Measurements from ENCODE around the gene PROC. TPM values are rescaled to one million over a fixed set of nuclear protein-coding genes. Genes with fewer than 3 reads are reported as not detected.
A peak's percentile ranks its signal among the peaks of the same experiment; 100 is the strongest.

Gene PROC
- total RNA-seq, 1 donor from 2014 or later: not detected

GRCh38 chr2:127421116-127421800 is 3.0 kb downstream of the PROC start:
- Mint-ChIP-seq H3K27me3 (ENCODE audit: low read depth) (peaks cover 82% of the 10 kb centered on the region), H3K4me1 (peaks cover 22% of the 10 kb centered on the region), H3K4me3 (no peak overlapping the region), H3K27ac (ENCODE audit: unreplicated experiment) (no peak overlapping the region), H3K9me3 (no peaks in the 10 kb centered on the region), H3K36me3 (ENCODE audit: low read depth) (no peaks in the 10 kb centered on the region)
- DNase-seq (ENCODE audit: low read depth, low spot score): no peak
- TF ChIP-seq CTCF (conservative IDR thresholded peaks at IDR 0.05): no peak

- Mint-ChIP-seq H3K27ac (ENCODE audit: unreplicated experiment) (no peak overlapping the region), H3K4me3 (no peak overlapping the region), H3K4me1 (peaks cover 15% of the 10 kb centered on the region), H3K36me3 (ENCODE audit: low read depth) (no peaks in the 10 kb centered on the region), H3K9me3 (no peaks in the 10 kb centered on the region), H3K27me3 (ENCODE audit: low read depth) (peaks cover 74% of the 10 kb centered on the region)
- DNase-seq (ENCODE audit: low read depth, low spot score): no peak
- TF ChIP-seq CTCF (conservative IDR thresholded peaks at IDR 0.05): no peak
These were observed 3.8 kb downstream of the PROC start for GRCh38 chr2:127421871-127422558.

DNA sequence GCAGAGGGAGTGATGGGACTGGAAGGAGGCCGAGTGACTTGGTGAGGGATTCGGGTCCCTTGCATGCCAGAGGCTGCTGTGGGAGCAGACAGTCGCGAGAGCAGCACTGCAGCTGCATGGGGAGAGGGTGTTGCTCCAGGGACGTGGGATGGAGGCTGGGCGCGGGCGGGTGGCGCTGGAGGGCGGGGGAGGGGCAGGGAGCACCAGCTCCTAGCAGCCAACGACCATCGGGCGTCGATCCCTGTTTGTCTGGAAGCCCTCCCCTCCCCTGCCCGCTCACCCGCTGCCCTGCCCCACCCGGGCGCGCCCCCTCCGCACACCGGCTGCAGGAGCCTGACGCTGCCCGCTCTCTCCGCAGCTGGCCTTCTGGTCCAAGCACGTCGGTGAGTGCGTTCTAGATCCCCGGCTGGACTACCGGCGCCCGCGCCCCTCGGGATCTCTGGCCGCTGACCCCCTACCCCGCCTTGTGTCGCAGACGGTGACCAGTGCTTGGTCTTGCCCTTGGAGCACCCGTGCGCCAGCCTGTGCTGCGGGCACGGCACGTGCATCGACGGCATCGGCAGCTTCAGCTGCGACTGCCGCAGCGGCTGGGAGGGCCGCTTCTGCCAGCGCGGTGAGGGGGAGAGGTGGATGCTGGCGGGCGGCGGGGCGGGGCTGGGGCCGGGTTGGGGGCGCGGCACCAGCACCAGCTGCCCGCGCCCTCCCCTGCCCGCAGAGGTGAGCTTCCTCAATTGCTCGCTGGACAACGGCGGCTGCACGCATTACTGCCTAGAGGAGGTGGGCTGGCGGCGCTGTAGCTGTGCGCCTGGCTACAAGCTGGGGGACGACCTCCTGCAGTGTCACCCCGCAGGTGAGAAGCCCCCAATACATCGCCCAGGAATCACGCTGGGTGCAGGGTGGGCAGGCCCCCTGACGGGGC is 4.6 kb downstream of the PROC start:
- Mint-ChIP-seq H3K27me3 (ENCODE audit: low read depth) (peaks cover 66% of the 10 kb centered on the region), H3K9me3 (no peaks in the 10 kb centered on the region), H3K4me3 (peak overlapping the region; percentile 44), H3K4me1 (peaks cover 12% of the 10 kb centered on the region), H3K27ac (ENCODE audit: unreplicated experiment) (no peak overlapping the region), H3K36me3 (ENCODE audit: low read depth) (no peaks in the 10 kb centered on the region)
- no peak for DNase-seq (ENCODE audit: low read depth, low spot score)
- peak; percentile 7 for TF ChIP-seq CTCF (conservative IDR thresholded peaks at IDR 0.05)

- Mint-ChIP-seq H3K27ac (ENCODE audit: unreplicated experiment) (no peak overlapping the region), H3K27me3 (ENCODE audit: low read depth) (peaks cover 60% of the 10 kb centered on the region), H3K4me3 (peak overlapping the region; percentile 65), H3K4me1 (peaks cover 12% of the 10 kb centered on the region), H3K9me3 (no peaks in the 10 kb centered on the region), H3K36me3 (ENCODE audit: low read depth) (no peaks in the 10 kb centered on the region)
- TF ChIP-seq CTCF (conservative IDR thresholded peaks at IDR 0.05): no peak
- DNase-seq (ENCODE audit: low read depth, low spot score): no peak
These were observed 5.2 kb downstream of the PROC start for GRCh38 chr2:127423478-127423843.

DNA sequence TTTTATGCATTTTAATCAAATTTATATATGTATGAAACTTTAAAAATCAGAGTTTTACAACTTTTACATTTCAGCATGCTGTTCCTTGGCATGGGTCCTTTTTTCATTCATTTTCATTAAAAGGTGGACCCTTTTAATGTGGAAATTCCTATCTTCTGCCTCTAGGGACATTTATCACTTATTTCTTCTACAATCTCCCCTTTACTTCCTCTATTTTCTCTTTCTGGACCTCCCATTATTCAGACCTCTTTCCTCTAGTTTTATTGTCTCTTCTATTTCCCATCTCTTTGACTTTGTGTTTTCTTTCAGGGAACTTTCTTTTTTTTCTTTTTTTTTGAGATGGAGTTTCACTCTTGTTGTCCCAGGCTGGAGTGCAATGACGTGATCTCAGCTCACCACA is 5.7 kb downstream of the PROC start:
- Mint-ChIP-seq H3K4me1 (peaks cover 12% of the 10 kb centered on the region), H3K4me3 (peak overlapping the region; percentile 65), H3K9me3 (no peaks in the 10 kb centered on the region), H3K36me3 (ENCODE audit: low read depth) (no peaks in the 10 kb centered on the region), H3K27ac (ENCODE audit: unreplicated experiment) (no peak overlapping the region), H3K27me3 (ENCODE audit: low read depth) (peaks cover 60% of the 10 kb centered on the region)
- DNase-seq (ENCODE audit: low read depth, low spot score): no peak
- TF ChIP-seq CTCF (conservative IDR thresholded peaks at IDR 0.05): no peak
